Effector memory CD4-positive, alpha-beta T cell (primary cell): Measurements from ENCODE around the gene COL9A2.

ENCODE experiments used
- DNase-seq, 3 donors: peaks; one replicate each; pipeline ENCODE4 v3.0.0-alpha.2; 2020
- H3K27ac ChIP-seq: 2 replicates; pipeline ENCODE4 v1.7.0; 2013; ENCODE audit warnings: mild to moderate bottlenecking, low read length, moderate library complexity; ENCODE audit not compliant: insufficient read depth, poor library complexity, severe bottlenecking
- H3K27me3 ChIP-seq: replicated peaks from 2 replicates; pipeline ENCODE4 v1.7.0; 2013; ENCODE audit warnings: mild to moderate bottlenecking, low read length; ENCODE audit not compliant: insufficient read depth, control insufficient read depth, poor library complexity, severe bottlenecking
- H3K36me3 ChIP-seq: 2 replicates; pipeline ENCODE4 v1.7.0; 2013; ENCODE audit warnings: mild to moderate bottlenecking, low read length, moderate library complexity; ENCODE audit not compliant: control insufficient read depth, insufficient read depth
- H3K4me1 ChIP-seq: 2 replicates; pipeline ENCODE4 v1.7.0; 2013; ENCODE audit warnings: low read length, mild to moderate bottlenecking; ENCODE audit not compliant: control insufficient read depth, insufficient read depth, poor library complexity, severe bottlenecking
- H3K4me3 ChIP-seq: 2 replicates; pipeline ENCODE4 v1.7.0; 2013; ENCODE audit warnings: low read length, low read depth, mild to moderate bottlenecking; ENCODE audit not compliant: insufficient read depth, poor library complexity, severe bottlenecking
- H3K9me3 ChIP-seq: 2 replicates; pipeline ENCODE4 v1.7.0; 2013; ENCODE audit warnings: mild to moderate bottlenecking, low read length, moderate library complexity; ENCODE audit not compliant: control insufficient read depth

Gene COL9A2

DNA sequence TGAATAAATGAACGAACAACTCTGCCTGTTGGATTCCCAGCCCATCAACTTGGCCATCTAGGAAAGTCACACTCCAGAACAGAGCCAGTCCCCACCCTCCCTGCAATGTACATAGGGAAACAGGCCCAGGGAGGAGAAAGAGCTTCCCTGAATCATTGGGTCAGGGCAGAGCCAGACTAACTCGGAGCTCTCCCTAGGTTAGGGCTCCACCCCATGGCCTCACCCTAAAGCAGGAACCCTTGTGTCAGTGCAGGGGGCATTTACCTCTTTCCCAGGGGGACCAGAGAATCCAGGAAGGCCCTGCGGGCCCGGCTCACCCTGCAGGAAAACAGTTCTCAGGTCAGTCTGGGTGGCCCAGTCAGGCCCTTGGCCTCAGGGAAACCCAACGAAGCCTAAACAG is 11.6 kb downstream of the COL9A2 start:
- Histone ChIP-seq H3K36me3 (no peaks in the 10 kb centered on the region), H3K27me3 (no peaks in the 10 kb centered on the region), H3K4me3 (no peak overlapping the region), H3K4me1 (no peaks in the 10 kb centered on the region), H3K27ac (no peak overlapping the region), H3K9me3 (no peaks in the 10 kb centered on the region)
- DNase-seq: no peak

DNA sequence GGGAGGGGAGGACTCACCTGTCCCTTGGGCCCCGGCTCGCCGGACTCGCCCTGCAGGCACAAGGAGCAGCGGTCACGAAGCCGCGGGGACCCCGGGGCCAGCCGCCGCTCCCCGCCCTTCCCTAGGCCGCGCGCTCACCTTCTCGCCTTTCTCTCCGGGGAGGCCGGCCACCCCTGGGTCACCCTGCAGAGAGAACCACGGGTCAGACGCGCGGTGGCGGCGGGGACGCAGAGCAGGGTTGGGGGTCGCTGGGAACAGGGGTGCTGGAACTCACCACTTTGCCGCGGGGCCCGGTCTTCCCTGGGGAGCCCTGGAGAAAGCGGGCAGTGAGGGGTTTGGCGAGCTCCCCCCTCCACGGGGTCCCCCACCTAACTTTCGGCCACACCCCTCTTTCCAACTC is 13.3 kb downstream of the COL9A2 start:
- DNase-seq: no peak
- H3K36me3 ChIP-seq: no peaks in the 10 kb centered on the region
- no peak overlapping the region for H3K27ac ChIP-seq
- no peaks in the 10 kb centered on the region for H3K9me3 ChIP-seq
- H3K4me3 ChIP-seq: no peak overlapping the region
- no peaks in the 10 kb centered on the region for H3K27me3 ChIP-seq
- no peaks in the 10 kb centered on the region for H3K4me1 ChIP-seq

DNA sequence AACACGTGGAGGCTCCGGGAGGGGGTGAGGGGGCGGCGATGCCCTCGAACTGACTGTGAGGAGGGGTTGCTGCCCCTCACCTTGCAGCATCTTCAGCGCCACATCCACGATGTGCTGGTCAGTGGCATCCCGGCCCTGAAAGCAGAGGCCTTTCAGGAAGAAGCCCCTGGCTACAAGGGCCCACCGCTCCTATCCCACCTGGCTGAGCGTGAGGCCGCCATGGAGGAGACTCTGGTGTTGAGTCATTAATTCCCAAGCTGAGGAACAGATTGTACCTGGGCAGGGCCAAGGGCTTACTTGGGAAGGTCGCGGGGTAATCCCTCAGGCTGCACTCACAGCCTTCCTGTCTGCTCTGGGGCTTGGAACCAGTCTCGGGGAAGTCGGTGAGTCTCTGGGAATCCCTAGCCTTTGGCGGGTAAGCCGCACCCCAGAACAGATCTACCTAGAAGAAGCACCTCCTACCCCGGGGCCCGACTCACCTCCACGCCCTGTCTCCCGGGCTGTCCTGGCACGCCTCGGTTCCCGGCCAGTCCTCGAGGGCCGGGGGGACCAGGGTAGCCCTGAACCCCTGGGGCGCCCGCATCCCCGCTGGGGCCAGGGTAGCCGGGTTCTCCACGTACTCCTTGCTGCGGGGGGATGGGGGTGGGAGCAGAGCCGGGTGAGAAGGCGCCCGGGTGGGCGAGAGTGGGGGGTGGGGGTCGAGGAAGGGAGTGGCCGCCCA is 13.9 kb downstream of the COL9A2 start:
- no peak overlapping the region for H3K4me3 ChIP-seq
- H3K36me3 ChIP-seq: no peaks in the 10 kb centered on the region

DNA sequence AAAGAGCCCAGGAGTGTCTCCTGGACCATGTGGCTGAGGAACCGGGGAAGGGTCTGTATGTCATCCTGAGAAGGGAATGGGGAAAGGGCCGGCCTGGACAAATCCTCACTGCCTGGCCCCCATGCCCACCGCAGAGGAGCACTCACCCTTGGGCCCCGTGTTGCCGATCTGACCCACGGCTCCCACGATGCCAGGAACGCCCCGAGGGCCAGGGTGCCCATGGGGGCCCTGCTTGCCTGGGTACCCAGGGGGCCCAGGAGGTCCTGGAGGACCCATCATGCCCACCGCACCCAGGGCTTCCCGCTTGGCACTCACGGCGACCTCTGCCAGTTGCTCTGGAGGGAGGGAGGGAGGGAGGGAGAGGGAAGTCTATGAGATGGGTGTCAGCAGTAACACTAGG is 14.6 kb downstream of the COL9A2 start:
- no peak overlapping the region for H3K4me3 ChIP-seq
- no peaks in the 10 kb centered on the region for H3K4me1 ChIP-seq
- H3K36me3 ChIP-seq: no peaks in the 10 kb centered on the region
- no peak overlapping the region for H3K27ac ChIP-seq
- H3K9me3 ChIP-seq: no peaks in the 10 kb centered on the region
- no peak for DNase-seq
- no peaks in the 10 kb centered on the region for H3K27me3 ChIP-seq

More for the DNA sequence above, 13.9 kb downstream of the COL9A2 start:
- no peaks in the 10 kb centered on the region for H3K4me1 ChIP-seq
- no peak overlapping the region for H3K27ac ChIP-seq
- H3K27me3 ChIP-seq: no peaks in the 10 kb centered on the region
- H3K9me3 ChIP-seq: no peaks in the 10 kb centered on the region
- no peak for DNase-seq

DNA sequence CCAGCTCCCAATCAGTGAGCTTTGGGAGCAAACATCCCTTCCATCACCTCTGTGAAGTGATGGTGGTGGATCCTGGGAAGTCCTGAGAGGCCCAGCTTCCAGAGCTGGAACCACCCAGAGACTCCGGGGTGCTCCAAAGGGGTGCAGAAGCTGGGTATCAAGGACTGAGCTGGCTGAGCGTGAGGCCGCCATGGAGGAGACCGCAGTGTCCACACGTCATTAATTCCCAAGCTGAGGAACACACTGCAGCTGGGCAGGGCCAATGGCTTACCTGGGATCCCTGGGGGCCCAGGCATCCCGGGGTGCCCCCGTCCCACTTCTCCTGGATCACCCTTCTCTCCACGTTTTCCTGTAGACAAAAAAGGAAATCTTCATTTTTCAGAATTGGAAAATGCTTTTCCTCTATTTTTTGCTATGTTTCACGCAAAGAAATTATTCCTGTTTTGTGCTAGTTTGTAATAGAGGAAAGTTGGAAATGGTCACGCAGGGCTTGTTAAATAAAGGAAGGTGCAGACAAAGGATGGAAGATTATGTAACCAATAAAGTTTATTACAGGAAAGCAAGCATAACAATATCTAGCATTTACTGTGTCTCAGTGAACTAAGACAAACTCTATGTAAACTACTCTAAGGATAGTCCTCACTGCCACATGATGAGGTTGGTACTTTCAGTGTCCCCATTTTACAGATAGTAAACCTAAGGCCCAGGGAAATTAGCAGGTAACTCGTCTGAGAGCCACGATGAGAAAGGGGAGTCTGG is 15.4 kb downstream of the COL9A2 start:
- no peaks in the 10 kb centered on the region for H3K4me1 ChIP-seq
- no peaks in the 10 kb centered on the region for H3K9me3 ChIP-seq
- DNase-seq: no peak
- no peaks in the 10 kb centered on the region for H3K36me3 ChIP-seq
- H3K27ac ChIP-seq: no peak overlapping the region
- H3K27me3 ChIP-seq: no peaks in the 10 kb centered on the region
- H3K4me3 ChIP-seq: no peak overlapping the region

DNA sequence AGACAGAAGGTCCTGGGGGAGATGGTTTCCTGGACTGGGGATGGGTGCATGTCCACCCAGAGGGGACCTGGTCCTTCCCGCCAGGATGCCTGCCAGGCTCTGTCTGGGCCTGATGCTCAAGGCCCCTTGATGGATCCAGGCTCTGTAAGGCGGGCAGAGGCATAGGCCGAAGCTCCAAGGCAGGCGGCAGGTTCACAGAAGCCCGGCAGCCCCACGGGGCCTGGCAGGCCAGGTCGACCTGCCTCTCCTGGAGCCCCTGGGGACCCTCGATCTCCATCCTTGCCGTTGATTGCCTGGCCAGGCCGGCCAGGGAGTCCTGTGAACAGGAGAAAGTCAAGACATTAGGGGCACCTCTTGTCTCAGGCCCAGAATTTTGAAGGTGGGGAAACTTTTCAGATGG is 16.0 kb downstream of the COL9A2 start:
- DNase-seq: no peak
- no peak overlapping the region for H3K27ac ChIP-seq

DNA sequence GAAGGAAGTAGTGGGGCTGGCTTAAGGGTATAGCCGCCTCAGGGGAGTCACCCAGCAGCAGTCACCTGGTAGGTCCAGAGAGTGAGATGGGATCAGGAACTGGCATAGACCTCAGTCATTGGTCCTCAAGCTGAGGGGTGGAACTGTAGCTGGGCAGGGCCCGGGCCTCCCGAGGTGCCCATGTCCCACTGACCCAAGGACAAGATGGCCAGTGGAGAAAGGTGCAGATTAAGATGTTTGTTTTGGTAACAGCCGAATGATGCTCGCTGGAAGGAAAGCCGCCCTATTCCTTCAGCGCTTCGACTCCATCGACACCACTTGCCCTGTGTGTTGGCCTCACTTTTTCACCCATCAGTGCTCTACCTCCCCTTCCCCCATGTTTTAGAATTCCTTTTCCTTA is 16.4 kb downstream of the COL9A2 start:
- no peaks in the 10 kb centered on the region for H3K4me1 ChIP-seq
- no peak overlapping the region for H3K27ac ChIP-seq
- no peak for DNase-seq
- H3K4me3 ChIP-seq: no peak overlapping the region
- no peaks in the 10 kb centered on the region for H3K9me3 ChIP-seq
- no peaks in the 10 kb centered on the region for H3K36me3 ChIP-seq
- H3K27me3 ChIP-seq: no peaks in the 10 kb centered on the region

More for the DNA sequence above, 16.0 kb downstream of the COL9A2 start:
- Histone ChIP-seq H3K4me1 (no peaks in the 10 kb centered on the region), H3K27me3 (no peaks in the 10 kb centered on the region), H3K9me3 (no peaks in the 10 kb centered on the region), H3K4me3 (no peak overlapping the region), H3K36me3 (no peaks in the 10 kb centered on the region)

DNA sequence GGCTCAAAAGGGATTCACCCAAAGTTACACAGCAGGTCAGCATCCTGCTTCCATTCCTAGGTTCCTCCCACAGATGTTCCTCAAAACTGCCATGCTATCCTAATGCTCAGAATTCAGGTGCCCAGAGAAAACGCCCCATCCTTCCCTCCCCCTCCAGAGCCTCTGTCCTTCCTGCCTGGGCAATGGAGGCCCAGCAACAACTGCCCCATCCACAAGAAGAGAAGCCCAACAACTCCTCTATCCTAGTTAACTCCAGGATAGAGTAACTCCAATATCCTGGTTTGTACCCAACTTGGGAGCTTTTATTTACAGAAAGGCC is 16.9 kb downstream of the COL9A2 start:
- H3K9me3 ChIP-seq: no peaks in the 10 kb centered on the region
- H3K4me1 ChIP-seq: no peaks in the 10 kb centered on the region
- no peaks in the 10 kb centered on the region for H3K27me3 ChIP-seq
- H3K36me3 ChIP-seq: no peaks in the 10 kb centered on the region
- DNase-seq: no peak
- H3K4me3 ChIP-seq: no peak overlapping the region
- H3K27ac ChIP-seq: no peak overlapping the region

DNA sequence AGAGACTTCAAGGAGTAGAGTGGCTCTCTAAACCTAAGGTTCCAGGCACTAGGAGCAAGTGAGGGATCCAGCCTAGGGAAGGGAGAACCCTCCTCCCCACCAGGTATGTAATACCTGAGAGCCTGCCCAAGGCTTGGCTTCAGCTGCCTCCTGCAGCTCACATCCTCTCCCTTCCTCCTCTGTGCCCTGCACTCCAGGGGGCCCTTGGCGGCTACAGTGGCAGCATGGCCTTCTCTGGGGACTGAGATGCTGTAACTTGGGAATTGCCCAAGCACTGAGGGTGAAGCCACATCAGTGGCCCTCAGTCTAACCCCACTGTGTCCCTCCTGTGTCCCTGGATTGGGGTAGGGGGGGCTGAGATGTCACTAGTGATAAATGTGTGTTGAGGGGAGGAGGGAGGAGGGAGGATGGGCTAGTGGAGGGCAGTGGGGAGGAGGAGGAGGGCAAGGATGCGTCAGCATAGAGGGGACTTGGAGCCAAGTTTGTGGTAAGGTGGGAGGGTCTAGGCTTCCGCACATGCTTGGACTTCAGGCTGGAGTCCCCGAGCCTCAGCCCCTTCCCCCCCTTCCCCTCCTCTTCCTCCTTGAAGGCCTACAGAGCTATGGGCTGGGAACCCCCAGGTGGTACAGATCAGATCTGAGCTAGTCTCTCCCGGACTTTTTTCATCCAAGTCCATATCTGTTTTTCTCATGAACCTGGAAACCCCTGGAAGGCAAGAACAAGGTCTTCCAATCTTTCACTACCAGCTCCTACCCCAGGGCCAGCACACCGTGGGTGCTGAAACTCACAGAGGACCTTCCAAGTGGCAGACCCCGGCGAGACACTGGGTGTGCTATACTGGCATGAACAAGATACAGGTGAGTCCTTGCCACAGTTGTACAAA is 17.5 kb downstream of the COL9A2 start:
- H3K4me3 ChIP-seq: no peak overlapping the region
- H3K27ac ChIP-seq: no peak overlapping the region
- no peaks in the 10 kb centered on the region for H3K36me3 ChIP-seq
- DNase-seq: no peak
- H3K9me3 ChIP-seq: no peaks in the 10 kb centered on the region
- no peaks in the 10 kb centered on the region for H3K27me3 ChIP-seq
- H3K4me1 ChIP-seq: no peaks in the 10 kb centered on the region

DNA sequence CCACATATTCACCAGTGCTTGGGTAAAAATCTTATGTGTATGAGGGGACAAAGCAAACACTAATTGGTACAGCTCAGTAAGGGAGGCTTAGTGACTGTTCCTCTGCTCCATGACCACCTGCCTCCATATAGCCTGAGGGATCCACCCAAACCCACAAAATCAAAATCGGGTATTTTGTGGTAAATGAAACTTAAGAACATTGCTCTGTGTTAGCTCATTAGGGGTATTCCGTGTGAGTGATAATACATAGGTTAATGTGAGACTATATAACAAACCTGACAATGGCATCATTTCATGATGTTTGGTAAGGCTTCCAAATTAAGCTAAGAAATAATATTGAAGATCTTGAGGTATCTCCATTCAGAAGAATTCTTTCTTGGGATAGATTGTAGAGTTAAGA is 25.8 kb downstream of the COL9A2 start:
- no peak for DNase-seq
- H3K4me3 ChIP-seq: no peak overlapping the region
- H3K4me1 ChIP-seq: no peaks in the 10 kb centered on the region
- no peaks in the 10 kb centered on the region for H3K9me3 ChIP-seq
- no peak overlapping the region for H3K27ac ChIP-seq
- no peaks in the 10 kb centered on the region for H3K27me3 ChIP-seq
- H3K36me3 ChIP-seq: peaks cover 27% of the 10 kb centered on the region
